ENCODE measurements around the gene HERC2.

DNA sequence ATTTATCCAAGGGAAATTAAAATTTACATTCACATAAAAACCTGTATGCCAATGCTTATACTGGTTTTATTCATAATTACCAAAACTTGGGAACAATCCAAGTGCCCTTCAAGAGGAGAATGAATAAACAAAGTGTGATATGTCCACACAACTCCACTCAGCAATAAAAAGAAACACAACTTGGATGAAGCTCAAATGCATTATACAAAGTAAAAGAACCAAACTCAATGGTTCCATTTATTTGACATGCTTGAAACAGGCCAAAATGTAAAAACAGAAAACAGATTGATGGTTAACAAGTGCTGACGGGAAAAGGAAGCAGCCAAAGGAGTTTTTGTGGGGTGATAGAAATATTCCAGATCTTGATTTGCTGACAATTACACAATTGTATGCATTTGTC is 246.4 kb downstream of the HERC2 start:
- TF ChIP-seq, protein P1, sequence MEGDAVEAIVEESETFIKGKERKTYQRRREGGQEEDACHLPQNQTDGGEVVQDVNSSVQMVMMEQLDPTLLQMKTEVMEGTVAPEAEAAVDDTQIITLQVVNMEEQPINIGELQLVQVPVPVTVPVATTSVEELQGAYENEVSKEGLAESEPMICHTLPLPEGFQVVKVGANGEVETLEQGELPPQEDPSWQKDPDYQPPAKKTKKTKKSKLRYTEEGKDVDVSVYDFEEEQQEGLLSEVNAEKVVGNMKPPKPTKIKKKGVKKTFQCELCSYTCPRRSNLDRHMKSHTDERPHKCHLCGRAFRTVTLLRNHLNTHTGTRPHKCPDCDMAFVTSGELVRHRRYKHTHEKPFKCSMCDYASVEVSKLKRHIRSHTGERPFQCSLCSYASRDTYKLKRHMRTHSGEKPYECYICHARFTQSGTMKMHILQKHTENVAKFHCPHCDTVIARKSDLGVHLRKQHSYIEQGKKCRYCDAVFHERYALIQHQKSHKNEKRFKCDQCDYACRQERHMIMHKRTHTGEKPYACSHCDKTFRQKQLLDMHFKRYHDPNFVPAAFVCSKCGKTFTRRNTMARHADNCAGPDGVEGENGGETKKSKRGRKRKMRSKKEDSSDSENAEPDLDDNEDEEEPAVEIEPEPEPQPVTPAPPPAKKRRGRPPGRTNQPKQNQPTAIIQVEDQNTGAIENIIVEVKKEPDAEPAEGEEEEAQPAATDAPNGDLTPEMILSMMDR (IDR thresholded peaks at IDR 0.05; ENCODE audit: low read length): no peak
- TF ChIP-seq EZH2 (IDR thresholded peaks at IDR 0.05; ENCODE audit: borderline replicate concordance, low read length): no peak

Data from OCI-LY1 (cell line).